HG03135 (cell line): ENCODE results near the gene TENM3.

Experiments used
- ATAC-seq: cut with Tn5 transposase; IDR thresholded peaks from one replicate; pipeline ENCODE4 v1.9.1; 2021; ENCODE audit warnings: mild to moderate bottlenecking, moderate library complexity; ENCODE audit not compliant: unreplicated experiment

The TENM3 gene

GRCh38 chr4:182447767-182448280 is 204.6 kb downstream of the TENM3 start:
- ATAC-seq, result no peak

- peak; percentile 91 for ATAC-seq
Observed at GRCh38 chr4:182448281-182449151, 205.3 kb downstream of the TENM3 start.

- no peak for ATAC-seq
Observed at GRCh38 chr4:182449186-182449929, 206.2 kb downstream of the TENM3 start.

- ATAC-seq, result no peak
Observed at GRCh38 chr4:182449930-182450439, 206.8 kb downstream of the TENM3 start.

- ATAC-seq, result no peak
Observed at GRCh38 chr4:182451441-182451840, 208.2 kb downstream of the TENM3 start.

GRCh38 chr4:182453830-182454229 is 210.6 kb downstream of the TENM3 start:
- ATAC-seq, result no peak

GRCh38 chr4:182454440-182455013 is 211.3 kb downstream of the TENM3 start:
- no peak for ATAC-seq

GRCh38 chr4:182465114-182465513 is 221.9 kb downstream of the TENM3 start:
- no peak for ATAC-seq

GRCh38 chr4:182465979-182466378 is 222.8 kb downstream of the TENM3 start:
- ATAC-seq, result no peak

- no peak for ATAC-seq
Observed at GRCh38 chr4:182470215-182470614, 227.0 kb downstream of the TENM3 start.

- ATAC-seq, result no peak
Observed at GRCh38 chr4:182475539-182475938, 232.3 kb downstream of the TENM3 start.

- peak; percentile 72 for ATAC-seq
Observed at GRCh38 chr4:182478475-182478874, 235.3 kb downstream of the TENM3 start.

GRCh38 chr4:182483685-182484084 is 240.5 kb downstream of the TENM3 start:
- ATAC-seq, result no peak

- ATAC-seq, result no peak
Observed at GRCh38 chr4:182486881-182487280, 243.7 kb downstream of the TENM3 start.

- no peak for ATAC-seq
Observed at GRCh38 chr4:182488896-182489295, 245.7 kb downstream of the TENM3 start.

GRCh38 chr4:182489607-182490006 is 246.4 kb downstream of the TENM3 start:
- no peak for ATAC-seq

GRCh38 chr4:182491719-182492118 is 248.5 kb downstream of the TENM3 start:
- ATAC-seq, result no peak

GRCh38 chr4:182492423-182492822 is 249.2 kb downstream of the TENM3 start:
- ATAC-seq, result no peak

GRCh38 chr4:182493377-182493776 is 250.2 kb downstream of the TENM3 start:
- no peak for ATAC-seq

GRCh38 chr4:182494103-182494502 is 250.9 kb downstream of the TENM3 start:
- ATAC-seq, result peak; percentile 70

GRCh38 chr4:182495031-182495430 is 251.8 kb downstream of the TENM3 start:
- no peak for ATAC-seq
